ENCODE results near the gene TTC1.

Gene TTC1

DNA sequence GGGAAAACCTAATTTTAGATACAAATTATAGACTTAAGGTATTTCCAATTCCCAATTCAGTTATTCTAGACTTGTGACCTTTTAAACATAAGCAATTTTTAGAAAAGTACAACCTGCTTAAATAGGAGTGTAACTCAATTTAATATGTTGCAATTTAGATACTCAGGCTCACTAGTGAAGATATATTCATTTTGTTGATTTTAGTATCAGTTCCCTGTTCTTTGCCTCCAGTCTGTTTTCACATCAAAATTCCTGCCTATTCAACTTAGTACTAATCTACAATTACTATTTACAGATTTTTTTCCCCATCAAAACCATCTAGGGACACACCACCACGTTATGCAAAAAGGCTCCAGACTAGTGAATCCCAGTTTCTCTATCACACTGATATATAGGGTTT is 79.9 kb downstream of the TTC1 start:
- DNase-seq (ENCODE audit: low read depth) = no peak

DNA sequence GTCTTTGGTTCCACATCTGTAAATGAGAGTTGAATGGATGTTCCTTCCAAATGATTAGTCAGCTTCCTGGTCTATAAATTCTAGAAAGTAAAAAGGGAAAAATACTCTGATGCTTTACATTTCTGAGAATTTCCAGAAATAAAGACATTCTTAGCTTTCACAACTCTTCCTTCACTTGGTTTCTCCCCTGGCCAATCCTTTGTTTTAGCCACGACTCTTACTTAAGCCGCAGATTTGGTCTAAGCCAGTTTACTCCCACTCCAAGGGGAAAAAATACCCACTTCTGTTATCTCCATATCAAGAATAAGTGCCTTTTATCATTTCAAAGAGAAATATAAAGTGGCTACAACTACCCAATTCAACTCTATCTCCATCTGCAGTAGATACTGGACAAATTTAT is 80.6 kb downstream of the TTC1 start:
- DNase-seq (ENCODE audit: low read depth) = no peak

- DNase-seq (ENCODE audit: low read depth) = no peak
Measured at GRCh38 chr5:160090059-160090458, 81.1 kb downstream of the TTC1 start.

DNA sequence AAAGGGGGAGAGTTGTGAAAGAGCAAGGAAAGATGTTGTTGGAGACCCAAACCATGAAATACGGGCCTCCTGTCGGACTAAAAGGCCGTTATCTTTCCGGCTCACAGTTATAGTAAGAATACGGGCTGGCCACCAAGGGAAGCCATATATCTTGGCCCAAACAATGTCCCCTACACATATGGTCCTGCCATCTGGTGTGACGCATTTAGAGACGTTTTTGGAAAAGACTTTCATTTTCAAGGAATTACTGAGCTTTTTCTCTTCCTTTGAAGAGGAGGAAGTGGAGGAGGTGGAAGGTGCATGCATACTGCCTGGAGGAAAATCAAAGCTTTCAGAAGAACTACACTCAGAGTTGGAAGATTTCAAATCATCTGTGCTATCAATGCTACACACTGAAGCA is 83.6 kb downstream of the TTC1 start:
- DNase-seq (ENCODE audit: low read depth) = no peak

GRCh38 chr5:160092960-160093707 is 84.2 kb downstream of the TTC1 start:
- DNase-seq (ENCODE audit: low read depth) = no peak

GRCh38 chr5:160096178-160096577 is 87.2 kb downstream of the TTC1 start:
- DNase-seq (ENCODE audit: low read depth) = no peak

GRCh38 chr5:160097991-160098390 is 89.1 kb downstream of the TTC1 start:
- no peak for DNase-seq (ENCODE audit: low read depth)

DNA sequence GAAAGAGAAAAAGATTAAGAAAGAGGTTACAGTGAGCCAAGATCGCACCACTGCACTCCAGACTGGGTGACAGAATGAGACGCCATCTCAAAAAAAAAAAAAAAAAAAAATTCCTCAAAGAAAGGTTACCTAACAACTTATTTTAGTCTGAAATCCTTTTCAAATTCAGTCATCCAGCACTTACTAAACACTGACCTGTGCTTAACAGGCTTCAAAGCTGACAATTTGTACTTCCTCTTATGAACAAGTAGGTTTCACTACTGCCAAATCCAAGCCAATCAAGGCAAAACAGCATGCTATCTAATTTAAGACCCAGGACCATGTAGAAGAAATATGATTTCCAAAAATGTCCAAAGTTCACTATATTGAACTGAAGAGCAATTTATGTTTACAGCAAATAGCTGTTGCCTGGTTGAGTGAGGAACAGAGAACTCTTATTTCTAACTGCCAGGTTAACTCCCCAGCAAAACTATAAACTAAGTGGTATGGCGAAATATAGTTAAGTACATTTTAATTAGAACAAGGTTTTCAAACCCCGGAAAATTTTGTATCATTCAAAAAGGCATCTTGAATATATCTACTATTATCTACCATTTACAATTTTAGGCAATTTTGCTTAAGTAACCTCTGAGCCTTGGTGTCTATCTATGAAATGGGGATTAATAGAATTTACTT is 96.9 kb downstream of the TTC1 start:
- DNase-seq (ENCODE audit: low read depth) = no peak

DNA sequence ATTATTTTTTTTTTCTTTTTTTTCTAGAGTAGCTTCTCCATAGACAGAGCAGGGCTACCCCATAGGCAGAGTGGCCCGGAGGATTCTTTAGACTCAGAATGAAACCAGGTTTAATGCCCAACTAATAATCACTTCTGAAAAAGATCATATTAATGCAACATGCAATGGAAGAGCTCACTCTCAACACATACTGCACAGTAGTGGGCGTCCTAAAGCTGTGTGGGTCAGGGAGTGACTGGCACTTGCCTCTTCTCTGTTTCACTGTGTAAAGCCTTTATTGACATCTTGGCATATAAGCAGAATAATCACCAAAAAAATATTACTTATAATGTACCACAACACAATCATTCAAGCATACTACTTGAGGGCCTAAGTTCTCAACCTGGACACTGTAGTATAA is 99.2 kb downstream of the TTC1 start:
- DNase-seq (ENCODE audit: low read depth) = no peak

Measured in stimulated activated CD8-positive, alpha-beta memory T cell treated with anti-CD3 and anti-CD28 coated beads, Interleukin-12 subunit alpha, Interleukin-12 subunit beta, amount 100 ng/mL, for 4 hours (primary cell).